GM19468 (cell line): ENCODE measurements around the gene CAMSAP2.
"Not testable (repeated sequence)": the region's sequence is repeated elsewhere in the genome, so short reads cannot be mapped to it uniquely, and the experiment has no call there.

Experiments
- ATAC-seq: cut with Tn5 transposase; IDR thresholded peaks from one replicate; pipeline ENCODE4 v1.9.1; 2021; ENCODE audit warnings: mild to moderate bottlenecking, moderate library complexity, moderate number of reproducible peaks; ENCODE audit not compliant: unreplicated experiment; ENCODE audit errors: extremely low read depth

The CAMSAP2 gene

DNA sequence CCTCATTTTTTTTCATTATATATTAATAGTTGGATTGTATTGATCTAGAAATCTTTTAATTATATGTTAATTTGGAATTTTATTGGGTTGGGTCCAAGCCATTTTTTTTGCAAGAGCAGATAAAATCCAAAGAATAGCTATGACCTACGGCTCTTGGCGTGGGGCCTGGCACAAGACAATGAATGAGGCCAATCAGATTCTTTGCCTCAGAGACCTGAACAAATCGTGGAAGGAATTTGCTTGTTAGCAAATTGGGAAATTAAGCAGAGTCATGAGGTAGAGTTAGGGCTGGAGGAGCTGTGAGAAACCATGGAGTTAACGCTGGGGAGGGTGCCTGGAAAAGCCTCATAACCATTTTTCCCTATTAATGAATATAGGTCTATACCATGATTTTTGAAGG is 40.1 kb downstream of the CAMSAP2 start:
- ATAC-seq: no peak

DNA sequence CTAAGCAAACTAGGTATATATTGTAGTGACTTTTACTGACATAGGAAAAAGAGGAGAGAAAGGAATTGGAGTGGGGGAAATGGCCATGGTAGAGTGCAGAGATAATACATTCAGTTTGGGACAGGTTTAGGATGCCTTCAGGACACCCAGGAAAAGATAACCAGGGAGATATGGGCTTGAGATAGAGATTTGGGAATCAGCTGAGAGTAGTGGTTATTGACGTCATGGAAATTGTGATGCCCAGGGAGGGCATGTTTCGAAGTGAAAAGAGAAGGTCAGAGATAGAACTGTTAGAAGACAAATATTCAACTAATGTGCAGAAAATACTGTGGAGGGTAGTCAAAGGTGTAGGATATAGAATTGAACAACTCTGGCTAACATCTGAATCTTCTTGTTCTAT is 40.6 kb downstream of the CAMSAP2 start:
- ATAC-seq: no peak

DNA sequence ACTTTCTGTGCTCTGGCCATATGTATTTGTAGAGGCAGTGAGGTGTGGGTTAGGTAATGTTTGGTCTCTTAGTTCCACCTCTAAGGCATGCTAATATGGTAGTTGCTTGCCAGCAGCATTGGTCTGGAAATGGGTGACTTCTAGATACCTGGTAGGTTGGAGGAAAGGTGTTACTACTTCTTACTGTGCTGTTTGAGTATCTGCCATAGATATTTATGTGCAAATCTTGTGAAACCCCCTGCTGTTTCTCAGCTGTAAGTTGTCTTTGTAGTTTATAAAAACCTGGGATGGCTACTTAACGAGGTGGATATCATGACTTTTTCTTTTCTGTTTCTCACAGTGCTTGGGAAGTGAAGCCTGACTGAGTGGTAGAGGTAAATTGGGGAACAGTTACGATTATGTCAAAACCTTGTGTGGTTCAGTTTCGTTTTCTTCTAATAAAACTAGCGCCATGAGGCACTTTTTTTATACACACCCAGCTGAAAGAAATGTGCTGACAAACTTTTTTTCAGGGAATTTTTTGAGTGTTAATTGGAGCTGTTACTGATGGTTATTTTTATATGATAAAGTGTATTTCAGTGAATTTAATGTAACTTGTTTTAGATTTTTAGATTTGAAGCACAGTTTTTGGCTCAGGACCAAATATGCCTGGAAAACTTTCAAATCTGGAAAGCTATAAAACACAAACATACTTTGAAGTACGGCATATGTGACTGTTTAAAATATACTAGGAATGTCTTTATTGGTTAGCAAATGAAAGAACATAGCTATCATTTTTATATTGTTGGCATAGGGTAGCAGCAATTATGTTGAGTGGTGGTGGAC is 42.1 kb downstream of the CAMSAP2 start:
- ATAC-seq: no peak

DNA sequence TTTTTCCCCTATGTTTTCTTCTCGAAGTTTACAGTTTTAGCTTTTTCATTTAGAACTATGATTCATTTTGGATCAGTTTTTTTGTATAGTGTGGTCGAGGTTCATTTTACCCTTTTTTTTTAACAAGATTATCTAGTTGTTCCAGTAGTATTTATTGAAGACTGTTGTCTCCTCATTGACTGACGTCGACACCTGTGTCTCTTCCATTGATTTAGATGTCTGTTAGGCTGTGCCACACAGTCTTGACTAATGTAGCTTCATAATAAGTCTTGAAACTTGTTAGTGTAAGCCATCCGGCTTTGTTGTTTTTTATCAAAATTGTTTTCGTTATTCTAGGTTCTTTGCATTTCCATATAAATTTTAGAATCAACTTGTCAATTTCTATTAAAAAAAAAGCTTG is 45.2 kb downstream of the CAMSAP2 start:
- no peak for ATAC-seq

- ATAC-seq: no peak
Observed at GRCh38 chr1:200784576-200784975, 45.9 kb downstream of the CAMSAP2 start.

DNA sequence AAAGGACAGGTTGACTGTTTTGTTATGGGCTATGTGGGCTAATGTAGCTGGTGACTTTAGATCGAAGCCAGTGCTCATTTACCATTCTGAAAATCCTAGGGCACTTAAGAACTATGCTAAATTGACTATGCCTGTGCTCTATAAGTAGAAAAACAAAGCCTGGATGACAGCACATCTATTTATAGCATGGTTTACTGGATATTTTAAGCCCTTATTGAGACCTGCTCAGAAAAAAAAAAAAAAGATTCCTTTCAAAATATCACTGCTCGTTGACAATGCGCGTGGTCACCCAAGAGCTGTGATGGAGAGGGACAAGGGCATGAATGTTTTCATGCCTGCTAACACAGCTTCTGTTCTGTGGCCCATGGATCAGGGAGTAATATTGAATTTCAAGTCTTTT is 48.1 kb downstream of the CAMSAP2 start:
- ATAC-seq: no peak

DNA sequence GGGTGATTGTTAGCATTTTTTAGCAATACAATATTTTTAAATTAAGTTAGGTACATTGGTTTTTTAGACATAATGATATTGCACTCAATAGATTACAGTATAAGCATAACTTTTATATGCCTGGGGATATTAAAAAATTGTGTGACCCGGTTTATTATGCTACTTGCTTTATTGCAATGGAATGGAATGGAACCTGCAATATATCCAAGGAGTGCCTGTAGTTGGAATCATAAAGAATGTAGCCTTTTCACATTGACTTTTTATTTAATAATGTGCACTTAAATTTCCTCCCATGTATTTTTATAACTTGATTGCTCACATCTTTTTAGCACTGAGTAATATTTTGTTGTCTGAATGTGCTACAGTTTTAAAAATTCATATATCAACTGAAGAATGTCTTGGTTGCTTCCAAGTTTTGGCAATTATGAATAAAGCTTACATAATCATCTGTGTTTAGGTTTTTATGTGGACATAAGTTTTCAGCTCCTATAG is 49.2 kb downstream of the CAMSAP2 start:
- ATAC-seq: no peak

GRCh38 chr1:200791012-200791411 is 52.3 kb downstream of the CAMSAP2 start:
- ATAC-seq: not testable (repeated sequence)

DNA sequence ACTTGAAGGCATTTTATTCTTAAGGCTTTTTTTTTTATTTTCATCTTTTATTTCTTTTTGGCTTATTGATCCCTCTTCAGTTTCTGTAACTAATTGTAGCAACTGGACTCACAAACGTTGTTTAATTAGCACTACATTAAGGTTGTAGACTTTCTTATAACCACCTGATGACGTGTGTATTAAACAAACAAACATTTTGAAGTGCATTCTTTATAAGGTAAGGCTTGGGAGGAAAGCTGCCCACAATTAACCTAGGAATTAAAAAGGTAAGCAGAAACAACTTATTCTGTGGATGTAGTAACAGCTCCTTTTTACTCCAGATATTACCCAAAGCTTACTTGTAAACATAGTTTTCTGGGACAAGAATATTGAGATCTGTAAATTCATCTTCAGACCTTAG is 55.0 kb downstream of the CAMSAP2 start:
- ATAC-seq: no peak

- no peak for ATAC-seq
Observed at GRCh38 chr1:200794506-200795065, 55.9 kb downstream of the CAMSAP2 start.

DNA sequence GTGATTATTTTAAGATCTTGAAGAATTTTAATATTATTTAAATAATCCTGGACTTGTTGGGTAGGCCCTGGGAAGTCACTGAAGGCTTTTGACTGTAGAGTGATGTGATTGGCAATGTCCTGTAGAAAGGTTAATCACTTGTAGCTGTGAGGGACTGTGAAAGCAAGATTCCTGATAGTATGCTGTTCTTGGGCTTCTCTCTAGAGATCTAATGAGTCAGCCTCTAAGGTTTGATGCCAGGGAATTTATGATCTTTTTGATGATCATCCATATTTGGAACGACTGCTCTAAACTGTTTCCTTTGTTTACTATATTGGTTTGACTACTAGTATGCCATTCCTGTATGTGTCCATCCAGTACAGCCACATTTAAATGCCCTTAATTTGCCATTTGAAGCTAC is 56.5 kb downstream of the CAMSAP2 start:
- no peak for ATAC-seq

GRCh38 chr1:200802042-200802441 is 63.3 kb downstream of the CAMSAP2 start:
- ATAC-seq: no peak

GRCh38 chr1:200802865-200803512 is 64.3 kb downstream of the CAMSAP2 start:
- ATAC-seq: peak; percentile 52

DNA sequence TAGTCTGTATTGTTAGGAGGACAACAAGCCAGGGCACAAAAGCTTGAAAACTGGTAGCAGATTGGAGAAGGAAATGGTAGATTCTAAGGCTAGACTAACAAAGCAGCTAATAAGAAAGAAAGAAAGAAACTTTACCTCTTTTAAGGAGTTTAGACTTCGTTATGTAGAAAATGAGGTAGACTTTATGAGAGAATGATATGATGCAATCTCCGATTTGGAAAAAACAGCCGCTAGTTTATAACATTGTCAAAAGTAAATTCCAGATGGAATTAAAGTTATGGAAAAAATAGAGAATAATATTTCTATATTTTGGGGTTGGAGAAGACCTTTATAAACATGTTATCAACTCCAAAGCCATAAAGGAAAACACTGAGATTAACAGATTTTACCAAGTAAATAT is 67.0 kb downstream of the CAMSAP2 start:
- no peak for ATAC-seq

DNA sequence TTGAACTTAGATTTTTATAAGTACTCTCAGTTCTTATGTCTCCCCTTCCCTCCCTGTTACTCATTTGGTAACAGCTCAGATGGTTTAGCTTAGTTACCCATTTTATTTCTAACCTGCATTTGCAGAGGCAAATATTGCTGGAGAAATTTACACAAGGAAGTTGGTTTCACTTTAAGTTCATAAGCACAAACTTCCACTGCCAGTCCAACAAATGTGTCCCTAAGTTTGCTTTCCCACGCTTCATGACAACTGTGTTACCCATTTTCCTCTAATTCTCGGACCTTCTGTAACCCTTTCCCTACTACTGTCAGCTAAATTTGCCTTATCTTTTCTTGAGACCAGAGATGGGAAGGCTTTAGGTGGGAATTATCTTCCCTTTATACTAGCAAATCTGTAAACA is 70.2 kb downstream of the CAMSAP2 start:
- ATAC-seq: no peak

GRCh38 chr1:200811704-200812103 is 73.0 kb downstream of the CAMSAP2 start:
- no peak for ATAC-seq

- ATAC-seq: not testable (repeated sequence)
Observed at GRCh38 chr1:200816624-200817224, 78.0 kb downstream of the CAMSAP2 start.

DNA sequence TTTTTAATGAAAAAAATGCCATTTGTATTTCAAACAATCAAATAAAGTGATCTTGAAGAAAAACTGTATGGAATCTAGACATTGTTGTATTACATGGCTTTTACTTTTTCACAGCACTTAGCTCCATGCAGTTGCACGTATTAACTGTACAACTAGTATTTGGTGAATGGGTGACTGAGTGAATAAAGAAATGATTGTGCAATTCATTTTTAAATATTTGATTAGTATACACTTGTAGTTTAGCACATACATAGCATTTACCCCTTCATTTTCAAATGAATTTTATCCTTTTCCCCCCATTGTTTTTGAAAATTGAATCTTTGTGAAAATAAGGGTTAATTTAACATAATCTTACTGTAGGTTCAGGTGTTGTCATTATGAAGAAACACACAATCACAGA is 79.6 kb downstream of the CAMSAP2 start:
- ATAC-seq: no peak

DNA sequence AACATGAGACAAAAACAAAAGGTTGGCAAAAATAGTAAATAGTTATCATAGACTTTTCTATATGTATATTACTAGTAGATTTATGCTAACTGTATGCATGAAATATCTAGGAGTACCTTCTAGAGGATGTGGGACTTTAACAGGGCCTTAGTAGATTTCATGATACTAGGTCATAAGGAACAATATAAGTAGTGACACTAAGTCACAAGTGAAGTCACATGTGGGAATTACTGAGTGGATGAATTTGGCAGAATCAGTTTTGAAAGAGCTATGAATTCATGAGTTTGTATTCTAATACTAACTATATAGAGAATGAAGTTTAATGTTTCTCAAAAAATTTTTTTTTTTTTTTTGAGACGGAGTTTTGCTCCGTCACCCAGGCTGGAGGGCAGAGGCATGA is 81.0 kb downstream of the CAMSAP2 start:
- no peak for ATAC-seq

GRCh38 chr1:200831091-200831490 is 92.4 kb downstream of the CAMSAP2 start:
- ATAC-seq: no peak

DNA sequence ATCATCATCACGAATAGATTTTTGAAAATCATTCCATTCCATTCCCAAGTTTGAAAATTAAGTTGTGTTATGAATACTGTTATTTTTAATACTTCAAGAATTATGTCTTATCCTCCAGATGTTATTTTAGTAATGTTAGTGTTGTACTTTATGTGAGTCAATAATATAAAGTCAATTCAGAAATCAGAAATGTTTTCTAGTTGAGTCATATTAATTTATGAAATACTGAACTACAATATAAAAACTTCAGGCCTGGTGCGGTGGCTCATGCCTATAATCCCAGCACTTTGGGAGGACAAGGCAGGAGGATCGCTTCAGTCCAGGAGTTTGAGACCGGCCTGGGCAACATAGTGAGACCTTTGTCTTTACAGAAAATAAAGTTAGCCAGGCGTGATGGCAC is 95.7 kb downstream of the CAMSAP2 start:
- no peak for ATAC-seq
